Liver (tissue), 9 donors: ENCODE data around the gene PITPNC1. TPM values are rescaled to one million over a fixed set of nuclear protein-coding genes. Genes with fewer than 3 reads are reported as not detected.
"Not testable (repeated sequence)": the region's sequence is repeated elsewhere in the genome, so short reads cannot be mapped to it uniquely, and the experiment has no call there.

Experiments
- DNase-seq: peaks from one replicate; pipeline ENCODE4 v3.0.0-alpha.2; 2017; ENCODE audit warnings: low spot score
- H3K27ac ChIP-seq, 2 donors: one replicate each; pipeline ENCODE4 v1.7.0; 2013; ENCODE audit warnings: inconsistent platforms in 2 of 2, low read length in 2 of 2, control low read depth in 1 of 2, low read depth in 1 of 2, mild to moderate bottlenecking in 1 of 2
- H3K27me3 ChIP-seq, 4 donors: one replicate each; pipeline versions ENCODE4 v1.6.1 to v1.7.0; 2013; ENCODE audit warnings: low read length in 3 of 4, inconsistent platforms in 1 of 4, mild to moderate bottlenecking in 1 of 4, moderate library complexity in 1 of 4; ENCODE audit not compliant: control insufficient read depth in 4 of 4, insufficient read depth in 4 of 4
- H3K36me3 ChIP-seq, 4 donors: one replicate each; pipeline versions ENCODE4 v1.6.1 to v1.7.0; 2013; ENCODE audit warnings: low read length in 3 of 4, mild to moderate bottlenecking in 3 of 4, low read depth in 1 of 4, moderate library complexity in 1 of 4; ENCODE audit not compliant: control insufficient read depth in 4 of 4, insufficient read depth in 3 of 4
- H3K4me1 ChIP-seq, 4 donors: one replicate each; pipeline versions ENCODE4 v1.6.1 to v1.7.0; 2013; ENCODE audit warnings: low read length in 3 of 4, mild to moderate bottlenecking in 3 of 4, moderate library complexity in 1 of 4; ENCODE audit not compliant: control insufficient read depth in 4 of 4, insufficient read depth in 4 of 4
- H3K4me3 ChIP-seq, 3 donors: one replicate each; pipeline versions ENCODE4 v1.6.1 to v1.7.0; 2013; ENCODE audit warnings: low read length in 3 of 3, control low read depth in 1 of 3, low read depth in 1 of 3, mild to moderate bottlenecking in 1 of 3
- H3K9ac ChIP-seq, 2 donors: one replicate each; pipeline ENCODE4 v1.7.0; 2013; ENCODE audit warnings: low read length in 2 of 2, mild to moderate bottlenecking in 2 of 2, moderate library complexity in 2 of 2, control low read depth in 1 of 2, low read depth in 1 of 2
- H3K9me3 ChIP-seq, 4 donors: one replicate each; pipeline versions ENCODE4 v1.6.1 to v1.7.0; 2013; ENCODE audit warnings: low read length in 3 of 4; ENCODE audit not compliant: control insufficient read depth in 4 of 4
- ATF3 ChIP-seq: IDR thresholded peaks from 2 replicates; pipeline ENCODE4 v1.6.1; 2016; ENCODE audit warnings: antibody characterized with exemption
- FOXA1 ChIP-seq: IDR thresholded peaks from 2 replicates; pipeline ENCODE4 v1.6.1; 2016; ENCODE audit warnings: antibody characterized with exemption
- FOXA2 ChIP-seq: IDR thresholded peaks from 2 replicates; pipeline ENCODE4 v1.6.1; 2016; ENCODE audit warnings: antibody characterized with exemption
- HNF4A ChIP-seq, 2 donors: conservative IDR thresholded peaks; 2 replicates each; pipeline ENCODE4 v1.6.1; 2016; ENCODE audit warnings: antibody characterized with exemption in 2 of 2, mild to moderate bottlenecking in 2 of 2
- HNF4G ChIP-seq: IDR thresholded peaks from 2 replicates; pipeline ENCODE4 v1.6.1; 2016; ENCODE audit warnings: antibody characterized with exemption
- JUND ChIP-seq, 2 donors: IDR thresholded peaks; 2 replicates each; pipeline ENCODE4 v1.6.1; 2016; ENCODE audit warnings: antibody characterized with exemption in 2 of 2
- NR2F2 ChIP-seq: IDR thresholded peaks from 2 replicates; pipeline ENCODE4 v1.6.1; 2016; ENCODE audit warnings: antibody characterized with exemption
- RAD21 ChIP-seq, 2 donors: IDR thresholded peaks; 2 replicates each; pipeline ENCODE4 v1.6.1; 2016; ENCODE audit warnings: antibody characterized with exemption in 2 of 2, mild to moderate bottlenecking in 2 of 2
- REST ChIP-seq: IDR thresholded peaks from 2 replicates; pipeline ENCODE4 v1.6.1; 2016; ENCODE audit warnings: antibody characterized with exemption, mild to moderate bottlenecking
- RXRA ChIP-seq, 2 donors: IDR thresholded peaks; 2 replicates each; pipeline ENCODE4 v1.6.1; 2017 to 2018; ENCODE audit warnings: antibody characterized with exemption in 2 of 2, mild to moderate bottlenecking in 1 of 2
- SP1 ChIP-seq: IDR thresholded peaks from 2 replicates; pipeline ENCODE4 v1.6.1; 2018; ENCODE audit warnings: antibody characterized with exemption, mild to moderate bottlenecking
- TAF1 ChIP-seq: conservative IDR thresholded peaks from 2 replicates; pipeline ENCODE4 v1.6.1; 2016; ENCODE audit warnings: antibody characterized with exemption, mild to moderate bottlenecking
- YY1 ChIP-seq: IDR thresholded peaks from 2 replicates; pipeline ENCODE4 v1.6.1; 2016; ENCODE audit warnings: antibody characterized with exemption, mild to moderate bottlenecking
- WGBS: extraction: QIAGEN DNeasy Blood & Tissue Kit; methylation state at CpG from one replicate; pipeline ENCODE4 v1.1.7; 2013; 5-methylcytosine and 5-hydroxymethylcytosine counted together
- polyA plus RNA-seq, 2 donors: library from polyadenylated mRNA; stranded (reverse) in 1 of 2; unstranded in 1 of 2; fragments of 200-250 nt in 1 of 2; fragments of >200 nt in 1 of 2; fragmentation: Nextera tagmentation in 1 of 2; extraction: Ambion mirVana in 1 of 2; gene quantifications; one replicate each; pipeline versions ENCODE4 v1.2.1 to v1.2.3, GENCODE V29; 2013 to 2015
- total RNA-seq, 2 donors: library from RNA; depleted of rRNA; stranded (reverse); fragments of >200 nt; gene quantifications; one replicate each; pipeline ENCODE4 v1.2.3, GENCODE V29; 2014
- TF ChIP-seq, protein P1 (sequence below): IDR thresholded peaks from 2 replicates; pipeline ENCODE4 v1.6.1; 2016; ENCODE audit warnings: antibody characterized with exemption
- TF ChIP-seq, protein P2 (sequence below): IDR thresholded peaks from 2 replicates; pipeline ENCODE4 v1.6.1; 2016; ENCODE audit warnings: antibody characterized with exemption
- TF ChIP-seq, protein P3 (sequence below): fragments of 150-350 bp; IDR thresholded peaks from 2 replicates; pipeline ENCODE4 v1.5.1; 2017; ENCODE audit warnings: improper control_type of control experiment, low read depth, low read length; ENCODE audit not compliant: missing input control
- donor health status: healthy.
- donor health status: healthy.
- donor health status: healthy.
- donor health status: healthy.
- donor health status: healthy.

Gene PITPNC1
- total and polyA plus RNA-seq, 4 donors = 2.3 to 10.2 (median 5.7) TPM

DNA sequence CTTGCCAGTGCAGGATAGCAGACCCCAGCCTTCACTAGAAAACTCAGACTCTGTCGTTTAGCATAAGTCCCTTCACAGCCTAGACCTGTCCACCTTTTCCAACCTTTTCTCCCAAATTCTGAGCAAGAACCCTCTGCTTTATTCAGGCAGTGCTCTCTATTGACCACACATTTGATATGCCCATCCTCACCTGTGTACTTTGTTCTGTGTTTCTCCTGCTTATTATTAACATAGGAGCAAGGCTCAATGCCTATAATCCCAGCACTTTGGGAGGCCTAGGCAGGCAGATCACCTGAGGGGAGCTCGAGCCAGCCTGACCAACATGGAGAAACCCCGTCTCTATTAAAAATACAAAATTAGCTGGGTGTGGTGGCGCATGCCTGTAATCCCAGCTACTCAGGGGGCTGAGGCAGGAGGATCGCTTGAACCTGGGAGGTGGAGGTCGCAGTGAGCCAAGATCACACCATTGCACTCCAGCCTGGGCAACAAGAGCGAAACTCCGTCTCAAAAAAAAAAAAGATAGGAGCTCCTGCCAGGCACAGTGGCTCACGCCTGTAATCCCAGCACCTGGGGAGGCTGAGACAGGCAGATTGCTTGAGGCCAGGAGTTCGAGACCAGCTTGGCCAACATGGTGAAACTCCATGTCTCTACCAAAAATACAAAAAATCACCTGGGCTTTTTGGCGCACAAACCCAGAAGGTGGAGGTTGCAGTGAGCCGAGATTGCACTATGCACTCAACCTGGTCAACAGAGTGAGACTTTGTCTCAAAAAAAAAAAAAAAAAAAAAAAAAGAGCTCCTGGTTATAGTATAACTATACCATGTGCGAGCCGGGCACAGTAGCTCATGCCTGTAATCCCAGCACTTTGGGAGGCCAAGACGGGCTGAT is 350.3 kb downstream of the PITPNC1 start:
- TF ChIP-seq RXRA (IDR thresholded peaks at IDR 0.05) (peak in 1 of 2 donors; percentile 18), JUND (IDR thresholded peaks at IDR 0.05) (peak in 1 of 2 donors; percentile 18), SP1 (peak; percentile 57), YY1 (peak; percentile 25), HNF4A (conservative IDR thresholded peaks at IDR 0.05) (peak; percentile 67 to 76), HNF4G (peak; percentile 15), RAD21 (IDR thresholded peaks at IDR 0.05) (peak in 1 of 2 donors; percentile 19), REST (peak; percentile 15)
- TF ChIP-seq, protein P1, sequence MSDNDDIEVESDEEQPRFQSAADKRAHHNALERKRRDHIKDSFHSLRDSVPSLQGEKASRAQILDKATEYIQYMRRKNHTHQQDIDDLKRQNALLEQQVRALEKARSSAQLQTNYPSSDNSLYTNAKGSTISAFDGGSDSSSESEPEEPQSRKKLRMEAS = peak; percentile 35
- TF ChIP-seq, protein P2, sequence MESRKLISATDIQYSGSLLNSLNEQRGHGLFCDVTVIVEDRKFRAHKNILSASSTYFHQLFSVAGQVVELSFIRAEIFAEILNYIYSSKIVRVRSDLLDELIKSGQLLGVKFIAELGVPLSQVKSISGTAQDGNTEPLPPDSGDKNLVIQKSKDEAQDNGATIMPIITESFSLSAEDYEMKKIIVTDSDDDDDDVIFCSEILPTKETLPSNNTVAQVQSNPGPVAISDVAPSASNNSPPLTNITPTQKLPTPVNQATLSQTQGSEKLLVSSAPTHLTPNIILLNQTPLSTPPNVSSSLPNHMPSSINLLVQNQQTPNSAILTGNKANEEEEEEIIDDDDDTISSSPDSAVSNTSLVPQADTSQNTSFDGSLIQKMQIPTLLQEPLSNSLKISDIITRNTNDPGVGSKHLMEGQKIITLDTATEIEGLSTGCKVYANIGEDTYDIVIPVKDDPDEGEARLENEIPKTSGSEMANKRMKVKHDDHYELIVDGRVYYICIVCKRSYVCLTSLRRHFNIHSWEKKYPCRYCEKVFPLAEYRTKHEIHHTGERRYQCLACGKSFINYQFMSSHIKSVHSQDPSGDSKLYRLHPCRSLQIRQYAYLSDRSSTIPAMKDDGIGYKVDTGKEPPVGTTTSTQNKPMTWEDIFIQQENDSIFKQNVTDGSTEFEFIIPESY = peak; percentile 81
- H3K9ac ChIP-seq, H3K4me3 ChIP-seq, H3K9me3 ChIP-seq, DNase-seq, H3K27me3 ChIP-seq: not testable (repeated sequence)
- Histone ChIP-seq H3K27ac (peak overlapping the region; percentile 54 to 64), H3K36me3 (peaks cover 8 to 57% (median 41%) of the 10 kb centered on the region in 4 donors), H3K4me1 (peaks cover 0 to 12% (median 6%) of the 10 kb centered on the region in 4 donors)
- WGBS = 61% methylated on average over 15 of the region's 15 CpGs

- peaks cover 8 to 48% (median 46%) of the 10 kb centered on the region in 4 donors for H3K36me3 ChIP-seq
- H3K4me3 ChIP-seq = no peak overlapping the region
- WGBS = 98% methylated on average over 6 of the region's 6 CpGs
- H3K4me1 ChIP-seq = peaks cover 0 to 12% (median 6%) of the 10 kb centered on the region in 4 donors
- no peak overlapping the region for H3K27ac ChIP-seq
- H3K9me3 ChIP-seq = peaks cover 0 to 3% (median 0%) of the 10 kb centered on the region in 4 donors
- no peak overlapping the region for H3K9ac ChIP-seq
- no peak for DNase-seq
- H3K27me3 ChIP-seq = no peaks in the 10 kb centered on the region
- TF ChIP-seq ATF3 (no peak), FOXA2 (no peak), HNF4G (no peak), NR2F2 (no peak), YY1 (no peak), JUND (IDR thresholded peaks at IDR 0.05) (no peak), REST (no peak), TAF1 (no peak), FOXA1 (no peak), HNF4A (conservative IDR thresholded peaks at IDR 0.05) (no peak), RXRA (IDR thresholded peaks at IDR 0.05) (no peak)
- TF ChIP-seq, protein P3, sequence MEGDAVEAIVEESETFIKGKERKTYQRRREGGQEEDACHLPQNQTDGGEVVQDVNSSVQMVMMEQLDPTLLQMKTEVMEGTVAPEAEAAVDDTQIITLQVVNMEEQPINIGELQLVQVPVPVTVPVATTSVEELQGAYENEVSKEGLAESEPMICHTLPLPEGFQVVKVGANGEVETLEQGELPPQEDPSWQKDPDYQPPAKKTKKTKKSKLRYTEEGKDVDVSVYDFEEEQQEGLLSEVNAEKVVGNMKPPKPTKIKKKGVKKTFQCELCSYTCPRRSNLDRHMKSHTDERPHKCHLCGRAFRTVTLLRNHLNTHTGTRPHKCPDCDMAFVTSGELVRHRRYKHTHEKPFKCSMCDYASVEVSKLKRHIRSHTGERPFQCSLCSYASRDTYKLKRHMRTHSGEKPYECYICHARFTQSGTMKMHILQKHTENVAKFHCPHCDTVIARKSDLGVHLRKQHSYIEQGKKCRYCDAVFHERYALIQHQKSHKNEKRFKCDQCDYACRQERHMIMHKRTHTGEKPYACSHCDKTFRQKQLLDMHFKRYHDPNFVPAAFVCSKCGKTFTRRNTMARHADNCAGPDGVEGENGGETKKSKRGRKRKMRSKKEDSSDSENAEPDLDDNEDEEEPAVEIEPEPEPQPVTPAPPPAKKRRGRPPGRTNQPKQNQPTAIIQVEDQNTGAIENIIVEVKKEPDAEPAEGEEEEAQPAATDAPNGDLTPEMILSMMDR = no peak
- TF ChIP-seq, protein P1 = no peak
Measured at GRCh38 chr17:67729903-67730302, 352.8 kb downstream of the PITPNC1 start.
